DND-41 (cell line): ENCODE measurements around the gene ITPRID1.
"Not testable (repeated sequence)": the region's sequence is repeated elsewhere in the genome, so short reads cannot be mapped to it uniquely, and the experiment has no call there.

Experiments used
- ATAC-seq: fragments of 200-7000 bp; cut with Tn5 transposase; 3 replicates; pipeline ENCODE4 v1.9.1; 2021; ENCODE audit warnings: low read depth; ENCODE audit not compliant: insufficient read depth
- DNase-seq: peaks from one replicate; pipeline ENCODE4 v3.0.0-alpha.2; 2020
- H2AFZ ChIP-seq: 2 replicates; pipeline ENCODE4 v1.6.0; 2012; ENCODE audit warnings: low read depth, low read length
- H3K27ac ChIP-seq: 2 replicates; pipeline ENCODE4 v1.5.1; 2012; ENCODE audit warnings: low read length, inconsistent platforms
- H3K27me3 ChIP-seq: fragments of 200-600 bp; sonication (generic); 2 replicates; pipeline ENCODE4 v1.6.0; 2012; ENCODE audit warnings: low read length, mild to moderate bottlenecking, inconsistent platforms; ENCODE audit not compliant: insufficient read depth, poor library complexity
- H3K36me3 ChIP-seq: 2 replicates; pipeline ENCODE4 v1.5.1; 2012; ENCODE audit warnings: low read length, inconsistent platforms; ENCODE audit not compliant: insufficient read depth
- H3K4me1 ChIP-seq: 2 replicates; pipeline ENCODE4 v1.5.1; 2012; ENCODE audit warnings: mild to moderate bottlenecking, low read length; ENCODE audit not compliant: insufficient read depth
- H3K4me2 ChIP-seq: 2 replicates; pipeline ENCODE4 v1.6.0; 2012; ENCODE audit warnings: mild to moderate bottlenecking, moderate library complexity, low read length, inconsistent platforms; ENCODE audit not compliant: insufficient read depth
- H3K4me3 ChIP-seq, 2 experiments: fragments of 200-600 bp in 1 of 2; shearing (Covaris generic) in 1 of 2; 2 replicates each; pipeline ENCODE4 v1.5.1; 2012 to 2016; ENCODE audit warnings: inconsistent platforms in 2 of 2, low read length in 2 of 2, mild to moderate bottlenecking in 2 of 2, low read depth in 1 of 2, moderate library complexity in 1 of 2
- H3K79me2 ChIP-seq: 2 replicates; pipeline ENCODE4 v1.6.0; 2012; ENCODE audit warnings: low read length, inconsistent platforms; ENCODE audit not compliant: insufficient read depth
- H3K9ac ChIP-seq: 2 replicates; pipeline ENCODE4 v1.6.0; 2012; ENCODE audit warnings: low read depth, mild to moderate bottlenecking, inconsistent platforms, low read length, moderate library complexity
- H3K9me3 ChIP-seq: 2 replicates; pipeline ENCODE4 v1.5.1; 2012; ENCODE audit warnings: low read length, moderate library complexity, mild to moderate bottlenecking, inconsistent platforms; ENCODE audit not compliant: insufficient read depth, severe bottlenecking
- H4K20me1 ChIP-seq: 2 replicates; pipeline ENCODE4 v1.6.0; 2012; ENCODE audit warnings: low read length; ENCODE audit not compliant: insufficient read depth
- EZH2 ChIP-seq: IDR thresholded peaks from 3 replicates; pipeline ENCODE4 v1.6.1; 2012; ENCODE audit warnings: borderline replicate concordance, low read depth, mild to moderate bottlenecking, moderate library complexity, low read length, inconsistent platforms; ENCODE audit not compliant: severe bottlenecking
- TF ChIP-seq, protein P1 (sequence below): IDR thresholded peaks from 2 replicates; pipeline ENCODE4 v1.5.1; 2012; ENCODE audit warnings: borderline replicate concordance, low read length, moderate library complexity, mild to moderate bottlenecking; ENCODE audit not compliant: poor library complexity, severe bottlenecking; ENCODE audit errors: extremely low read depth

Gene ITPRID1

DNA sequence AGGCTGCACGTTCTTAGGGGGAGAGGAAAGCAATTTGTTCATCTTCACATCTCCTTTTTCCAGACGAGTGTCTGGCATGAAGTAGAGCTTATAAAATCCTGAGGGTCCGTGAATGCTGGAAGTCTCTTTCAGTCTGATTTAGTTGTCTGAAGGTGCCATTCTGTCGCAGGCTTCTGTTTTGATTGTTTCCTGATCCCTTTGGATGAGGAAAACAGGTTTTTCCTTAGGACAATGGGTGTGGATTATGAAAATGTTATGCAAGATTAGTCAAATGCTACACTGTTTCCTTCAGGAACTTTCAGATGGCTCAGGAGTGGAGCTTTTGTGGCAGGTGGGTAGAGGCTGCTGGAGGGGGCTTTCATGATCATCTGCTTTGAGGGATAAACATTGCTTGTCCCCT, at the start of gene ITPRID1:
Gene ITPRID1 (plus strand): TSS at position 301 of the 400 bp plus-strand sequence. CDS start 38,935 bp downstream, outside the sequence.
- no peaks in the 10 kb centered on the region for H4K20me1 ChIP-seq
- H3K9ac ChIP-seq: no peak within 1 kb of the TSS
- H3K4me1 ChIP-seq: no peaks in the 10 kb centered on the region
- no peaks in the 10 kb centered on the region for H3K9me3 ChIP-seq
- no peaks in the 10 kb centered on the region for H3K79me2 ChIP-seq
- no peak within 1 kb of the TSS for H3K27ac ChIP-seq
- H3K36me3 ChIP-seq: no peaks in the 10 kb centered on the region
- TF ChIP-seq, protein P1, sequence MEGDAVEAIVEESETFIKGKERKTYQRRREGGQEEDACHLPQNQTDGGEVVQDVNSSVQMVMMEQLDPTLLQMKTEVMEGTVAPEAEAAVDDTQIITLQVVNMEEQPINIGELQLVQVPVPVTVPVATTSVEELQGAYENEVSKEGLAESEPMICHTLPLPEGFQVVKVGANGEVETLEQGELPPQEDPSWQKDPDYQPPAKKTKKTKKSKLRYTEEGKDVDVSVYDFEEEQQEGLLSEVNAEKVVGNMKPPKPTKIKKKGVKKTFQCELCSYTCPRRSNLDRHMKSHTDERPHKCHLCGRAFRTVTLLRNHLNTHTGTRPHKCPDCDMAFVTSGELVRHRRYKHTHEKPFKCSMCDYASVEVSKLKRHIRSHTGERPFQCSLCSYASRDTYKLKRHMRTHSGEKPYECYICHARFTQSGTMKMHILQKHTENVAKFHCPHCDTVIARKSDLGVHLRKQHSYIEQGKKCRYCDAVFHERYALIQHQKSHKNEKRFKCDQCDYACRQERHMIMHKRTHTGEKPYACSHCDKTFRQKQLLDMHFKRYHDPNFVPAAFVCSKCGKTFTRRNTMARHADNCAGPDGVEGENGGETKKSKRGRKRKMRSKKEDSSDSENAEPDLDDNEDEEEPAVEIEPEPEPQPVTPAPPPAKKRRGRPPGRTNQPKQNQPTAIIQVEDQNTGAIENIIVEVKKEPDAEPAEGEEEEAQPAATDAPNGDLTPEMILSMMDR: no peak
- no peak for TF ChIP-seq EZH2
- no peaks in the 10 kb centered on the region for H3K27me3 ChIP-seq
- H3K4me2 ChIP-seq: no peak within 1 kb of the TSS
- no peak within 1 kb of the TSS for H3K4me3 ChIP-seq
- no peak for DNase-seq
- ATAC-seq: no peak
- H2AFZ ChIP-seq: no peak within 1 kb of the TSS

DNA sequence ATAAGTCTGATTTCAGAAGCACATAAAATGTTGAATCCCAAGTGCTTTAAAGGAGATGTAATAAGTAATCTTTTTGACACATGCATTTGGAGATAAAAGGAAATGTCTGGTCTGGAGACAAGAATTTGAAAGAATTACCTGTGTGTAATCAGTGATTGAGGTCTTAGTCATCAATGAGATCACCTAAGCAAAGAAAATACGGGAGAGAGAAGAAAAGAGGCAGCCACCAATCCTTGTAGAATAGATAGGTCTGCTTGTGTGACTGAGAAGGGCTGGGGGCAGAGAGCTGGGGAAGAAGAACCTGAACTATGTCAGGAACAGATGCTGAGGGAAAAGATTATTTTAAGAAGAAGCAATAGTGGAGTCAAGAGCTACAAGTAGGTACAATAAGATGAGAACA, 49.3 kb upstream of the ITPRID1 start:
- H3K79me2 ChIP-seq: no peaks in the 10 kb centered on the region
- DNase-seq (no peak), ATAC-seq (no peak)
- no peaks in the 10 kb centered on the region for H3K4me1 ChIP-seq
- H2AFZ ChIP-seq: no peak overlapping the region
- no peaks in the 10 kb centered on the region for H3K36me3 ChIP-seq
- H3K9me3 ChIP-seq: no peaks in the 10 kb centered on the region
- no peaks in the 10 kb centered on the region for H4K20me1 ChIP-seq
- H3K4me3 ChIP-seq: no peak overlapping the region
- no peak overlapping the region for H3K27ac ChIP-seq
- H3K9ac ChIP-seq: no peak overlapping the region
- peaks cover 8% of the 10 kb centered on the region for H3K27me3 ChIP-seq
- H3K4me2 ChIP-seq: no peak overlapping the region
- TF ChIP-seq EZH2: no peak
- TF ChIP-seq, protein P1: no peak

DNA sequence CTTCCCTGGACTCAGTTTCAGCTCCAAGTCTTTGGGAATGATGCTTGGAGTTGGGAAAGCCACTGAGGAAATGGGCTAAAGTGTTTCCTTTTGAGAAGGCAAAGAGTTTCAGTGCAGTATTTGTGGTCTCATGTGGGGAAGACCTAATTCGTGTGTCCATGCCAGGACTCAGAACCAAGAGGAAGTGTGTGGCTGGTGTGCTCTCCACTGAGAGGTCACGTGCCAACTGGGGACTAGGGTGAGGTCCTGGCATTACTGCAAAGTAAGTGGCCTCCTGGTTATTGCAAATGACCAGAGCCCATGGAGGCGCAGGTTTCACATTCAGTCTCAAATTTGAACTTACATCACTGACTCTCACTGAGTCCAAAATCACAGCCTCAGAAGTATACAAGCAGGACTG, 48.6 kb upstream of the ITPRID1 start:
- Histone ChIP-seq H3K36me3 (no peaks in the 10 kb centered on the region), H2AFZ (no peak overlapping the region), H3K4me1 (no peaks in the 10 kb centered on the region), H3K79me2 (no peaks in the 10 kb centered on the region), H3K4me3 (no peak overlapping the region), H4K20me1 (no peaks in the 10 kb centered on the region), H3K9ac (no peak overlapping the region), H3K27ac (no peak overlapping the region), H3K4me2 (no peak overlapping the region), H3K9me3 (no peaks in the 10 kb centered on the region), H3K27me3 (peaks cover 8% of the 10 kb centered on the region)
- ATAC-seq: no peak
- no peak for TF ChIP-seq EZH2
- TF ChIP-seq, protein P1: no peak
- no peak for DNase-seq

DNA sequence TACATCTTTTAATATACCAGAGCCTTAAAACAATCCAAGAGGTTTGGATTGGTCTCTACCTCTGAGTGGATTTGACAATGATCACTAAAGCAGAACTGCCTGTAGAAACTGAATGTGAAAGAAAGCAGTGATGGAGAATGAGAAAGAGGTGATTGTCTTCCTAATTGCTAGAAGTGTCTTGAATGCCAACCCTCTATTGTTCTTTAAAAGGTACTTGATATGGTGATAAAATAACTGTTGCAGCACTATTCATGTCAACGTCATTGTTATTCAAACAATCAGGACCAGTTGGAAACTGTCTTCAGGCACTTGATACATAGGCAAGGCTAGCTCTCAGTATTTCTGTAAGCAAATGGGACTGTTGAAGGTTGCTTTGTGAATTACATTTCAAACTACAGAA, 47.9 kb upstream of the ITPRID1 start:
- Histone ChIP-seq H4K20me1 (no peaks in the 10 kb centered on the region), H3K4me1 (no peaks in the 10 kb centered on the region), H3K36me3 (no peaks in the 10 kb centered on the region), H3K9me3 (no peaks in the 10 kb centered on the region), H3K27me3 (peaks cover 8% of the 10 kb centered on the region), H3K27ac (no peak overlapping the region), H3K4me3 (no peak overlapping the region), H2AFZ (no peak overlapping the region), H3K79me2 (no peaks in the 10 kb centered on the region), H3K4me2 (no peak overlapping the region), H3K9ac (no peak overlapping the region)
- ATAC-seq: no peak
- no peak for DNase-seq
- no peak for TF ChIP-seq EZH2
- TF ChIP-seq, protein P1: no peak

DNA sequence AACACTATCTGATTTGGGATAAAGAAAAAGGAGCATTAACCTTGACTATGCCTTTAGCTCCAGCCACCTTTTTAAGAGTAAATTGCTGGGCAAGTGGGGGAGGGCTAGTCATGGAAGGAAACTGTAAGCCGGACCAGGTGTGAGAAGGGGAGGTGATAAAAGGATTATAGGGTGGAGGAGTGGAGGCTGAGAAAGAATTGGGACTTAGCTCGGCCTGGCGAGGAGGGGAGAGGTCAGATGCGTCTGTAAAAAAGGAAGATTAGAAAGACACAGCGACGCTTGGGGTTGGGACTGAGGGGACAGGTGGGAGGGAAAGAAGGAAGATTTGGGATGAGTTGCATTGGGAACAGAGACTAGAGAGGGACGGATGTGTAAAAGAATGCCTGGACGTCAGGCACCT, 43.0 kb upstream of the ITPRID1 start:
- DNase-seq, H3K36me3 ChIP-seq, H3K27me3 ChIP-seq, H3K79me2 ChIP-seq, H3K9me3 ChIP-seq, H3K4me1 ChIP-seq, H3K4me3 ChIP-seq, H3K9ac ChIP-seq, H4K20me1 ChIP-seq, H3K4me2 ChIP-seq, H3K27ac ChIP-seq, ATAC-seq, H2AFZ ChIP-seq: not testable (repeated sequence)
